CD4-positive, alpha-beta T cell (primary cell): ENCODE data around the gene FIZ1. TPM values are rescaled to one million over a fixed set of nuclear protein-coding genes. Genes with fewer than 3 reads are reported as not detected.

Experiments used
- ATAC-seq: fragments of 200-7000 bp; cut with Tn5 transposase; one replicate; pipeline ENCODE4 v1.10.0; 2022; ENCODE audit warnings: mild to moderate bottlenecking; ENCODE audit not compliant: poor library complexity
- CTCF ChIA-PET: fragments of 350-600 bp; sonication (Branson Sonifier 250); formaldehyde crosslinking; loops from one replicate; lab custom pipeline; 2021; ENCODE audit warnings: antibody characterized with exemption, inconsistent platforms; lab: Charles Lee
- POLR2A ChIA-PET: fragments of 350-600 bp; sonication (Branson Sonifier 250); formaldehyde crosslinking; loops from one replicate; lab custom pipeline; 2021; ENCODE audit warnings: antibody characterized with exemption, inconsistent platforms; lab: Charles Lee
- DNase-seq, 14 experiments: peaks; one replicate each; pipeline ENCODE4 v3.0.0-alpha.2; 2013 to 2020; ENCODE audit warnings: mixed read lengths in 2 of 14
- H3K27ac ChIP-seq, 2 donors: one replicate each; pipeline versions ENCODE4 v1.5.1 to v1.7.0; 2013; ENCODE audit warnings: low read length in 2 of 2, low read depth in 1 of 2, mild to moderate bottlenecking in 1 of 2
- H3K27me3 ChIP-seq, 2 experiments: 1 replicate in 1 of 2; 2 replicates in 1 of 2; pipeline versions ENCODE4 v1.6.1 to v1.7.0; 2013; ENCODE audit warnings: low read length in 2 of 2, control low read depth in 1 of 2, mild to moderate bottlenecking in 1 of 2, moderate library complexity in 1 of 2; ENCODE audit not compliant: insufficient read depth in 2 of 2, control insufficient read depth in 1 of 2
- H3K36me3 ChIP-seq: one replicate; pipeline ENCODE4 v1.6.1; 2013; ENCODE audit warnings: low read length, control low read depth; ENCODE audit not compliant: insufficient read depth
- H3K4me1 ChIP-seq: one replicate; pipeline ENCODE4 v1.6.1; 2013; ENCODE audit warnings: low read length, control low read depth; ENCODE audit not compliant: insufficient read depth
- H3K4me3 ChIP-seq: one replicate; pipeline ENCODE4 v1.5.1; 2013; ENCODE audit warnings: mild to moderate bottlenecking, low read length, moderate library complexity
- H3K9me3 ChIP-seq, 2 experiments: 1 replicate in 1 of 2; 2 replicates in 1 of 2; pipeline versions ENCODE4 v1.6.1 to v1.7.0; 2013; ENCODE audit warnings: low read length in 2 of 2, mild to moderate bottlenecking in 2 of 2, control low read depth in 1 of 2, moderate library complexity in 1 of 2; ENCODE audit not compliant: control insufficient read depth in 1 of 2, insufficient read depth in 1 of 2
- H3K27ac Mint-ChIP-seq: one replicate; pipeline ENCODE4 v1.8.0; 2020; ENCODE audit warnings: mixed read lengths
- H3K27me3 Mint-ChIP-seq: one replicate; pipeline ENCODE4 v1.8.0; 2021; ENCODE audit warnings: mixed read lengths
- H3K36me3 Mint-ChIP-seq: one replicate; pipeline ENCODE4 v1.8.0; 2021; ENCODE audit warnings: low read depth, mixed read lengths
- H3K4me1 Mint-ChIP-seq: one replicate; pipeline ENCODE4 v1.8.0; 2021; ENCODE audit warnings: low read depth, mixed read lengths
- H3K4me3 Mint-ChIP-seq: one replicate; pipeline ENCODE4 v1.8.0; 2020; ENCODE audit warnings: mild to moderate bottlenecking, mixed read lengths
- H3K9me3 Mint-ChIP-seq: one replicate; pipeline ENCODE4 v1.8.0; 2020; ENCODE audit warnings: mixed read lengths
- intact Hi-C, 2 experiments: fragments of 100-400 bp; cut with DNase I in 1 of 2; cut with micrococcal nuclease in 1 of 2; formaldehyde crosslinking; loops; one replicate each; pipeline versions ENCODE4 v1.15.1 to v1.9.0; 2023 to 2025; cut with DNase I, micrococcal nuclease
- polyA plus RNA-seq, 2 donors: library from polyadenylated mRNA; unstranded; fragments of 120-200 nt; gene quantifications; one replicate each; pipeline ENCODE4 v1.2.1, GENCODE V29; 2013
- total RNA-seq, 174 experiments: library from RNA in 2 of 174; stranded (reverse) in 2 of 174; gene quantifications; one replicate each; pipeline ENCODE4 v1.2.3 and lab custom pipeline; 2021 to 2026
- TF ChIP-seq, protein P1 (sequence below): fragments of 200-600 bp; IDR thresholded peaks from one replicate; pipeline ENCODE4 v1.8.0; 2022; ENCODE audit warnings: antibody characterized with exemption, mild to moderate bottlenecking

Gene FIZ1, protein sequence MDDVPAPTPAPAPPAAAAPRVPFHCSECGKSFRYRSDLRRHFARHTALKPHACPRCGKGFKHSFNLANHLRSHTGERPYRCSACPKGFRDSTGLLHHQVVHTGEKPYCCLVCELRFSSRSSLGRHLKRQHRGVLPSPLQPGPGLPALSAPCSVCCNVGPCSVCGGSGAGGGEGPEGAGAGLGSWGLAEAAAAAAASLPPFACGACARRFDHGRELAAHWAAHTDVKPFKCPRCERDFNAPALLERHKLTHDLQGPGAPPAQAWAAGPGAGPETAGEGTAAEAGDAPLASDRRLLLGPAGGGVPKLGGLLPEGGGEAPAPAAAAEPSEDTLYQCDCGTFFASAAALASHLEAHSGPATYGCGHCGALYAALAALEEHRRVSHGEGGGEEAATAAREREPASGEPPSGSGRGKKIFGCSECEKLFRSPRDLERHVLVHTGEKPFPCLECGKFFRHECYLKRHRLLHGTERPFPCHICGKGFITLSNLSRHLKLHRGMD
- 1 to 10 TPM; 5.5 to 7.3 TPM for total RNA-seq
- polyA plus RNA-seq (2013, experiment 1 of 2), result 10.5 TPM
- 11.5 TPM for polyA plus RNA-seq (2013, experiment 2 of 2)
- 5.2 to 26.8 (median 14.0) reads per million in 172 experiments for total RNA-seq (lab: John Stamatoyannopoulos, UW)

DNA sequence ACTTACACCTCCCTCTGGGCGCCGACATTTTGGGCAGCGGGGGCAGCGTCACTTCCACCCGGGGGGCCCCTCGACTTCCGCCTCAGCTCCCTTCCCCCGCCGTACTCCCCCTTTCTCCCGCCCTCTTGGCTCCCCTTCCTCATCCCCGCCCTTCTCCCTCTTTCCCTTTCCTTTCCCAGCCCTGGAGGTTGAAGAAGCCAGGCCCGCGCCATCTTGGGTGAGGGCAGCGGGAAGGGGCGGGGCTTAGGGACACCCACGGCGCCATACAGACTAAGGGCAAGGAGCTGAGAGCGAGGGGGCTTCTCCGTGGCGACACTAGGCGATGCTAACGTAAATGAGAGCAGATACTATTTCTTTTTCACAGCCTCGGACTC is at the start of gene FIZ1:
TSS of gene FIZ1 (minus strand) at position 50 of the 374 bp plus-strand sequence. CDS start 1,652 bp downstream, outside the sequence.
- H3K27me3 Mint-ChIP-seq, result no peaks in the 10 kb centered on the region

DNA sequence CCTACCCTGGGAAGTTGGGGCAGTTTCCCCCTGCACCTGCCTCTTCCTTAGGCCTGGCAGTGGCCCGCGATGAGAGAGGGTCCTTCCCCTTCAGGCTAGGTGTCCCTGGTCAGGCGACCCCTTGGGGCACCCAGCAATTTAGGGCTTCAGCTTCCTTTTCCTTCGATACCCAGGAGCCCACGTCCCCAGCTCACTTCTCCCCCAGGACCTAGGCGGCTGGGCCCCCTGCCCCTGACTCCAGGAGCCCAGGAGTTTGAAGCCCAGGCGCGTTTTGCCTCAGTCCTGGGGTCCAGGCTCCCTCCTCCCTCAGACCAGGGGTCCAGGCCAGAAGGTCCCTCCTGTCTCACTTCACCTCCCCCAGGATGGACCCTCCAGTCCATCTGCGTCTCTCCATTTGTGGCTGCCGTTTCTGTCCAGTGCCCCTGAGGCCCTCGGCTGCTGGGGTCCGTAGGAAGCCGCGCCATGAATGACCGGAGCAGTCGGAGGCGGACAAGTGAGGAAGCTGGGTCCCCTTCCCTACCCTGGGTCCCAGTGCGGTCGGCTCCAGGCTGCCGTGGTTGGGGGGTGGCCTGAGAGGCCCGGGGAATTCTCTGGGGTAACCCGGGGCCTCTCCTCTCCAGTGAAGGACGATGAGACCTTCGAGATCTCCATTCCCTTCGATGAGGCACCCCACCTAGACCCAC is 49.4 kb upstream of the FIZ1 start:
- Histone ChIP-seq H3K4me1 (peaks cover 49% of the 10 kb centered on the region), H3K27ac (no peak overlapping the region), H3K36me3 (peaks cover 12% of the 10 kb centered on the region), H3K27me3 (no peaks in the 10 kb centered on the region), H3K9me3 (no peaks in the 10 kb centered on the region), H3K4me3 (peak overlapping the region; percentile 59)
- intact Hi-C loops, result loop anchor here in 1 of 2 experiments (5.0 kb wide), 1 partner anchor 34 kb away; no protein-coding TSS in a partner anchor
- ChIA-PET POLR2A (interaction anchor here (0.9 to 2.0 kb wide), 2 partner anchors 9 to 15 kb away, joined by 3 to 14 read pairs; no protein-coding TSS in a partner anchor), CTCF (interaction anchor here (1.8 to 2.5 kb wide), 2 partner anchors 16 to 43 kb away, joined by 4 to 12 read pairs; partner anchors contain the start of gene ZNF865)
- H3K9me3 Mint-ChIP-seq, result no peaks in the 10 kb centered on the region
- ATAC-seq, result no peak
- DNase-seq, result no peak
- peaks cover 11% of the 10 kb centered on the region for H3K36me3 Mint-ChIP-seq
- TF ChIP-seq, protein P1, sequence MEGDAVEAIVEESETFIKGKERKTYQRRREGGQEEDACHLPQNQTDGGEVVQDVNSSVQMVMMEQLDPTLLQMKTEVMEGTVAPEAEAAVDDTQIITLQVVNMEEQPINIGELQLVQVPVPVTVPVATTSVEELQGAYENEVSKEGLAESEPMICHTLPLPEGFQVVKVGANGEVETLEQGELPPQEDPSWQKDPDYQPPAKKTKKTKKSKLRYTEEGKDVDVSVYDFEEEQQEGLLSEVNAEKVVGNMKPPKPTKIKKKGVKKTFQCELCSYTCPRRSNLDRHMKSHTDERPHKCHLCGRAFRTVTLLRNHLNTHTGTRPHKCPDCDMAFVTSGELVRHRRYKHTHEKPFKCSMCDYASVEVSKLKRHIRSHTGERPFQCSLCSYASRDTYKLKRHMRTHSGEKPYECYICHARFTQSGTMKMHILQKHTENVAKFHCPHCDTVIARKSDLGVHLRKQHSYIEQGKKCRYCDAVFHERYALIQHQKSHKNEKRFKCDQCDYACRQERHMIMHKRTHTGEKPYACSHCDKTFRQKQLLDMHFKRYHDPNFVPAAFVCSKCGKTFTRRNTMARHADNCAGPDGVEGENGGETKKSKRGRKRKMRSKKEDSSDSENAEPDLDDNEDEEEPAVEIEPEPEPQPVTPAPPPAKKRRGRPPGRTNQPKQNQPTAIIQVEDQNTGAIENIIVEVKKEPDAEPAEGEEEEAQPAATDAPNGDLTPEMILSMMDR, result no peak
- peaks cover 34% of the 10 kb centered on the region for H3K4me1 Mint-ChIP-seq
- H3K4me3 Mint-ChIP-seq, result peak overlapping the region; percentile 76
- H3K27ac Mint-ChIP-seq, result no peak overlapping the region
- no peaks in the 10 kb centered on the region for H3K27me3 Mint-ChIP-seq

More for the DNA sequence above, at the start of gene FIZ1:
- no peaks in the 10 kb centered on the region for H3K9me3 ChIP-seq
- TF ChIP-seq, protein P1, result no peak
- ATAC-seq (peak; percentile 71), DNase-seq (peak; percentile 89 to 98 (median 94))
- ChIA-PET POLR2A (interaction anchor here (0.6 to 2.9 kb wide), 27 partner anchors 13 to 1484 kb away, joined by 3 to 42 read pairs (median 8); partner anchors contain the start of genes HSPBP1, ISOC2, KMT5C and MBOAT7), CTCF (interaction anchor here (1.0 to 2.3 kb wide), 8 partner anchors 18 to 123 kb away, joined by 3 to 17 read pairs (median 4); partner anchors contain the start of genes ZNF579 and ZNF628)
- intact Hi-C loops, result loop anchor here (1.0 to 5.0 kb wide), 7 partner anchors 12 to 317 kb away; partner anchors contain the start of genes BRSK1 (in 1 of the 2), HSPBP1 (in 1 of the 2), KMT5C (in 1 of the 2) and ZNF579 (in 1 of the 2)
- H3K36me3 Mint-ChIP-seq, result peaks cover 56% of the 10 kb centered on the region
- no peaks in the 10 kb centered on the region for H3K27me3 ChIP-seq
- H3K4me1 ChIP-seq, result peaks cover 34% of the 10 kb centered on the region
- peak within 1 kb of the TSS; percentile 95 to 97 for H3K27ac ChIP-seq
- H3K4me3 ChIP-seq, result peak within 1 kb of the TSS; percentile 95
- peaks cover 24% of the 10 kb centered on the region for H3K4me1 Mint-ChIP-seq
- peak within 1 kb of the TSS; percentile 95 for H3K27ac Mint-ChIP-seq
- H3K9me3 Mint-ChIP-seq, result no peaks in the 10 kb centered on the region
- peaks cover 19% of the 10 kb centered on the region for H3K36me3 ChIP-seq
- H3K4me3 Mint-ChIP-seq, result peak within 1 kb of the TSS; percentile 99
